HepG2 (cell line): Measurements from ENCODE around the gene TMEM127. TPM values are rescaled to one million over a fixed set of nuclear protein-coding genes. Genes with fewer than 3 reads are reported as not detected.

Source experiments
- HNRNPL ChIP-seq: fragments of 200-400 bp; formaldehyde crosslinking; IDR thresholded peaks from 2 replicates; pipeline ENCODE4 v1.6.1; 2017; ENCODE audit warnings: mild to moderate bottlenecking, low read depth, low read length
- JUN ChIP-seq: sonication (generic); formaldehyde crosslinking; IDR thresholded peaks from 2 replicates; pipeline ENCODE4 v1.4.0; 2020; ENCODE audit warnings: mild to moderate bottlenecking, missing genetic modification reagents
- ZNF569 ChIP-seq: sonication (generic); formaldehyde crosslinking; IDR thresholded peaks from 2 replicates; pipeline ENCODE4 v1.5.0; 2020; ENCODE audit warnings: mild to moderate bottlenecking, missing genetic modification reagents, moderate library complexity, borderline replicate concordance
- ZSCAN29 ChIP-seq: sonication (generic); formaldehyde crosslinking; conservative IDR thresholded peaks from 2 replicates; pipeline ENCODE4 v1.4.0; 2020; ENCODE audit warnings: mild to moderate bottlenecking, missing genetic modification reagents
- polyA plus RNA-seq, 8 experiments: library from polyadenylated mRNA; depleted of rRNA in 3 of 8; stranded (reverse) in 7 of 8; unstranded in 1 of 8; fragments of >200 nt; fragmentation: Illumina TruSeq in 4 of 8; extraction: Trizol in 4 of 8; gene quantifications; 2 replicates each; pipeline versions ENCODE4 v1.2.1 to v1.2.3, GENCODE V29; 2011 to 2016; ENCODE audit warnings: low read depth in 4 of 8, missing spikeins in 1 of 8, mixed read lengths in 1 of 8; ENCODE audit not compliant: insufficient read depth in 1 of 8
- total RNA-seq, 5 experiments: library from RNA; depleted of rRNA; stranded (reverse); fragments of >200 nt; fragmentation: Illumina TruSeq; extraction: Trizol; gene quantifications; 2 replicates each; pipeline ENCODE4 v1.2.3, GENCODE V29; 2016; ENCODE audit warnings: low read depth in 1 of 5
- TF ChIP-seq, protein P1 (sequence below): sonication (generic); formaldehyde crosslinking; IDR thresholded peaks from 2 replicates; pipeline ENCODE4 v1.5.0; 2020; ENCODE audit warnings: mild to moderate bottlenecking, missing genetic modification reagents, borderline replicate concordance
- TF ChIP-seq, protein P2 (sequence below): sonication (generic); formaldehyde crosslinking; IDR thresholded peaks from 2 replicates; pipeline ENCODE4 v1.5.1; 2020; ENCODE audit warnings: missing genetic modification reagents, mild to moderate bottlenecking, borderline replicate concordance
- TF ChIP-seq, protein P3 (sequence below): sonication (generic); formaldehyde crosslinking; IDR thresholded peaks from 2 replicates; pipeline ENCODE4 v1.8.0; 2022; ENCODE audit warnings: missing genetic modification reagents, low read depth, mild to moderate bottlenecking, borderline replicate concordance
- TF ChIP-seq, protein P4 (sequence below): sonication (generic); formaldehyde crosslinking; IDR thresholded peaks from 2 replicates; pipeline ENCODE4 v1.5.1; 2020; ENCODE audit warnings: mild to moderate bottlenecking, missing genetic modification reagents, moderate library complexity
- TF ChIP-seq, protein P5 (sequence below): fragments of 450-650 bp; IDR thresholded peaks from 2 replicates; pipeline ENCODE4 v1.6.1; 2017; ENCODE audit warnings: mild to moderate bottlenecking

TMEM127 gene
- total and polyA plus RNA-seq, 2 of the 13 experiments (the other 11 are each of a cell fraction or from before 2014, with no cell fraction given), result 21.5 to 33.9 TPM

DNA sequence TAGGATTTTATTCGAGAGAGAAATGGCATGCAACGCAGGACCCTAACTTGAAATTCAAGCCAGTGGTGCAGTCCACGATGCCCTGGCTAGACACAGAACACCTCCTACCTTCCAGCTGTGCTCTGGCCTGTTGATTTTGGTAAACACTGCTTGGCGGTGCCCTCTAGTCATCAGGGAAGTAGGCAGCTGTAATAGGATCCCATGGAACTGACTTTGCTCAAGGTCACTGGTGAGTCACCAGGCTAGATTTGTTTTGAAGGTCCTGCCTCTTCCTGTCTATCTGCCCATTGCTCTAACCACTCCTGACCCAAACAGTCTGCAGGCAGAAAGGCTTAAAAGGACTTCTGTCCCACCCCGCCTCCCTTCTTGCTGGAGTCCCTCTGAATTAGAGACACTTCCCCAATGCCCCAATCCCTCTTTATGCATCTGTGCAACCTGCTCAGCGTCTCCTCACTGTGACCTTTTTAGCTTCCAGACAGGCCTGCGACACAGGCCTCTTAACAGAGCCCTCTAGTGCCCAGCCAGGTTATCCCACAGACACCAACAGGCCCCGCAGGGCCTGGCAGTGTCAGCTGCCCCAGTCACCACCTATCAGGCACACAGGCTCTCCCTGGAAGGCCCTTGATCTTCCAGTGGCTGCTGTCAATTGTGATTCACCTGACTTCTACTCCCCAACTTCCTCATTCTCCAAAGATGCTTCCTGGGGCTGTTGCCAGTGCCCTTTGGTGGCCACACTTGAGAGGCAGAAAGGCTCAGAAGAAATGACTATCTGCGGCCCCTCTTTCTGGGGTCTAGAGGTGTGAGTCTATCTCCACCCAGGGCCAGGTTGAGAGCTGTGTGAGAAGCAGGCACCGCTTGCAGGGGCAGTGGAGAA lies 5.2 kb downstream of the TMEM127 start (continued):
- TF ChIP-seq, protein P1, sequence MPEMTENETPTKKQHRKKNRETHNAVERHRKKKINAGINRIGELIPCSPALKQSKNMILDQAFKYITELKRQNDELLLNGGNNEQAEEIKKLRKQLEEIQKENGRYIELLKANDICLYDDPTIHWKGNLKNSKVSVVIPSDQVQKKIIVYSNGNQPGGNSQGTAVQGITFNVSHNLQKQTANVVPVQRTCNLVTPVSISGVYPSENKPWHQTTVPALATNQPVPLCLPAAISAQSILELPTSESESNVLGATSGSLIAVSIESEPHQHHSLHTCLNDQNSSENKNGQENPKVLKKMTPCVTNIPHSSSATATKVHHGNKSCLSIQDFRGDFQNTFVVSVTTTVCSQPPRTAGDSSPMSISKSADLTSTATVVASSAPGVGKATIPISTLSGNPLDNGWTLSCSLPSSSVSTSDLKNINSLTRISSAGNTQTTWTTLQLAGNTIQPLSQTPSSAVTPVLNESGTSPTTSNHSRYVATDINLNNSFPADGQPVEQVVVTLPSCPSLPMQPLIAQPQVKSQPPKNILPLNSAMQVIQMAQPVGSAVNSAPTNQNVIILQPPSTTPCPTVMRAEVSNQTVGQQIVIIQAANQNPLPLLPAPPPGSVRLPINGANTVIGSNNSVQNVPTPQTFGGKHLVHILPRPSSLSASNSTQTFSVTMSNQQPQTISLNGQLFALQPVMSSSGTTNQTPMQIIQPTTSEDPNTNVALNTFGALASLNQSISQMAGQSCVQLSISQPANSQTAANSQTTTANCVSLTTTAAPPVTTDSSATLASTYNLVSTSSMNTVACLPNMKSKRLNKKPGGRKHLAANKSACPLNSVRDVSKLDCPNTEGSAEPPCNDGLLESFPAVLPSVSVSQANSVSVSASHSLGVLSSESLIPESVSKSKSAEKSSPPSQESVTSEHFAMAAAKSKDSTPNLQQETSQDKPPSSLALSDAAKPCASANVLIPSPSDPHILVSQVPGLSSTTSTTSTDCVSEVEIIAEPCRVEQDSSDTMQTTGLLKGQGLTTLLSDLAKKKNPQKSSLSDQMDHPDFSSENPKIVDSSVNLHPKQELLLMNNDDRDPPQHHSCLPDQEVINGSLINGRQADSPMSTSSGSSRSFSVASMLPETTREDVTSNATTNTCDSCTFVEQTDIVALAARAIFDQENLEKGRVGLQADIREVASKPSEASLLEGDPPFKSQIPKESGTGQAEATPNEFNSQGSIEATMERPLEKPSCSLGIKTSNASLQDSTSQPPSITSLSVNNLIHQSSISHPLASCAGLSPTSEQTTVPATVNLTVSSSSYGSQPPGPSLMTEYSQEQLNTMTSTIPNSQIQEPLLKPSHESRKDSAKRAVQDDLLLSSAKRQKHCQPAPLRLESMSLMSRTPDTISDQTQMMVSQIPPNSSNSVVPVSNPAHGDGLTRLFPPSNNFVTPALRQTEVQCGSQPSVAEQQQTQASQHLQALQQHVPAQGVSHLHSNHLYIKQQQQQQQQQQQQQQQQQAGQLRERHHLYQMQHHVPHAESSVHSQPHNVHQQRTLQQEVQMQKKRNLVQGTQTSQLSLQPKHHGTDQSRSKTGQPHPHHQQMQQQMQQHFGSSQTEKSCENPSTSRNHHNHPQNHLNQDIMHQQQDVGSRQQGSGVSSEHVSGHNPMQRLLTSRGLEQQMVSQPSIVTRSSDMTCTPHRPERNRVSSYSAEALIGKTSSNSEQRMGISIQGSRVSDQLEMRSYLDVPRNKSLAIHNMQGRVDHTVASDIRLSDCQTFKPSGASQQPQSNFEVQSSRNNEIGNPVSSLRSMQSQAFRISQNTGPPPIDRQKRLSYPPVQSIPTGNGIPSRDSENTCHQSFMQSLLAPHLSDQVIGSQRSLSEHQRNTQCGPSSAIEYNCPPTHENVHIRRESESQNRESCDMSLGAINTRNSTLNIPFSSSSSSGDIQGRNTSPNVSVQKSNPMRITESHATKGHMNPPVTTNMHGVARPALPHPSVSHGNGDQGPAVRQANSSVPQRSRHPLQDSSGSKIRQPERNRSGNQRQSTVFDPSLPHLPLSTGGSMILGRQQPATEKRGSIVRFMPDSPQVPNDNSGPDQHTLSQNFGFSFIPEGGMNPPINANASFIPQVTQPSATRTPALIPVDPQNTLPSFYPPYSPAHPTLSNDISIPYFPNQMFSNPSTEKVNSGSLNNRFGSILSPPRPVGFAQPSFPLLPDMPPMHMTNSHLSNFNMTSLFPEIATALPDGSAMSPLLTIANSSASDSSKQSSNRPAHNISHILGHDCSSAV, result no peak
- TF ChIP-seq, protein P2, sequence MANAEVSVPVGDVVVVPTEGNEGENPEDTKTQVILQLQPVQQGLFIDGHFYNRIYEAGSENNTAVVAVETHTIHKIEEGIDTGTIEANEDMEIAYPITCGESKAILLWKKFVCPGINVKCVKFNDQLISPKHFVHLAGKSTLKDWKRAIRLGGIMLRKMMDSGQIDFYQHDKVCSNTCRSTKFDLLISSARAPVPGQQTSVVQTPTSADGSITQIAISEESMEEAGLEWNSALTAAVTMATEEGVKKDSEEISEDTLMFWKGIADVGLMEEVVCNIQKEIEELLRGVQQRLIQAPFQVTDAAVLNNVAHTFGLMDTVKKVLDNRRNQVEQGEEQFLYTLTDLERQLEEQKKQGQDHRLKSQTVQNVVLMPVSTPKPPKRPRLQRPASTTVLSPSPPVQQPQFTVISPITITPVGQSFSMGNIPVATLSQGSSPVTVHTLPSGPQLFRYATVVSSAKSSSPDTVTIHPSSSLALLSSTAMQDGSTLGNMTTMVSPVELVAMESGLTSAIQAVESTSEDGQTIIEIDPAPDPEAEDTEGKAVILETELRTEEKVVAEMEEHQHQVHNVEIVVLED, result no peak
- TF ChIP-seq ZSCAN29 (CRISPR knock-in tag), result peak; percentile 86
- TF ChIP-seq JUN (CRISPR knock-in tag), result peak; percentile 99
- TF ChIP-seq HNRNPL, result 0 out of 2 replicates have a peak, but pooled peaks have one; percentile 32
- TF ChIP-seq, protein P3, sequence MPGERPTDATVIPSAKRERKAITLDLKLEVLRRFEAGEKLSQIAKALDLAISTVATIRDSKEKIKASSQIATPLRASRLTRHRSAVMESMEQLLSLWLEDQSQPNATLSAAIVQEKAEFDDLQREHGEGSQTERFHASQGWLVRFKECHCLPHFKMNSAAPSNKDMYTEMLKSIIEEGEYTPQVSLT, result no peak
- peak; percentile 37; the same call in 1 of the 2 replicates for TF ChIP-seq ZNF569
- TF ChIP-seq, protein P4, sequence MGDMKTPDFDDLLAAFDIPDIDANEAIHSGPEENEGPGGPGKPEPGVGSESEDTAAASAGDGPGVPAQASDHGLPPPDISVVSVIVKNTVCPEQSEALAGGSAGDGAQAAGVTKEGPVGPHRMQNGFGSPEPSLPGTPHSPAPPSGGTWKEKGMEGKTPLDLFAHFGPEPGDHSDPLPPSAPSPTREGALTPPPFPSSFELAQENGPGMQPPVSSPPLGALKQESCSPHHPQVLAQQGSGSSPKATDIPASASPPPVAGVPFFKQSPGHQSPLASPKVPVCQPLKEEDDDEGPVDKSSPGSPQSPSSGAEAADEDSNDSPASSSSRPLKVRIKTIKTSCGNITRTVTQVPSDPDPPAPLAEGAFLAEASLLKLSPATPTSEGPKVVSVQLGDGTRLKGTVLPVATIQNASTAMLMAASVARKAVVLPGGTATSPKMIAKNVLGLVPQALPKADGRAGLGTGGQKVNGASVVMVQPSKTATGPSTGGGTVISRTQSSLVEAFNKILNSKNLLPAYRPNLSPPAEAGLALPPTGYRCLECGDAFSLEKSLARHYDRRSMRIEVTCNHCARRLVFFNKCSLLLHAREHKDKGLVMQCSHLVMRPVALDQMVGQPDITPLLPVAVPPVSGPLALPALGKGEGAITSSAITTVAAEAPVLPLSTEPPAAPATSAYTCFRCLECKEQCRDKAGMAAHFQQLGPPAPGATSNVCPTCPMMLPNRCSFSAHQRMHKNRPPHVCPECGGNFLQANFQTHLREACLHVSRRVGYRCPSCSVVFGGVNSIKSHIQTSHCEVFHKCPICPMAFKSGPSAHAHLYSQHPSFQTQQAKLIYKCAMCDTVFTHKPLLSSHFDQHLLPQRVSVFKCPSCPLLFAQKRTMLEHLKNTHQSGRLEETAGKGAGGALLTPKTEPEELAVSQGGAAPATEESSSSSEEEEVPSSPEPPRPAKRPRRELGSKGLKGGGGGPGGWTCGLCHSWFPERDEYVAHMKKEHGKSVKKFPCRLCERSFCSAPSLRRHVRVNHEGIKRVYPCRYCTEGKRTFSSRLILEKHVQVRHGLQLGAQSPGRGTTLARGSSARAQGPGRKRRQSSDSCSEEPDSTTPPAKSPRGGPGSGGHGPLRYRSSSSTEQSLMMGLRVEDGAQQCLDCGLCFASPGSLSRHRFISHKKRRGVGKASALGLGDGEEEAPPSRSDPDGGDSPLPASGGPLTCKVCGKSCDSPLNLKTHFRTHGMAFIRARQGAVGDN (CRISPR knock-in tag), result peak; percentile 87
- TF ChIP-seq, protein P5, sequence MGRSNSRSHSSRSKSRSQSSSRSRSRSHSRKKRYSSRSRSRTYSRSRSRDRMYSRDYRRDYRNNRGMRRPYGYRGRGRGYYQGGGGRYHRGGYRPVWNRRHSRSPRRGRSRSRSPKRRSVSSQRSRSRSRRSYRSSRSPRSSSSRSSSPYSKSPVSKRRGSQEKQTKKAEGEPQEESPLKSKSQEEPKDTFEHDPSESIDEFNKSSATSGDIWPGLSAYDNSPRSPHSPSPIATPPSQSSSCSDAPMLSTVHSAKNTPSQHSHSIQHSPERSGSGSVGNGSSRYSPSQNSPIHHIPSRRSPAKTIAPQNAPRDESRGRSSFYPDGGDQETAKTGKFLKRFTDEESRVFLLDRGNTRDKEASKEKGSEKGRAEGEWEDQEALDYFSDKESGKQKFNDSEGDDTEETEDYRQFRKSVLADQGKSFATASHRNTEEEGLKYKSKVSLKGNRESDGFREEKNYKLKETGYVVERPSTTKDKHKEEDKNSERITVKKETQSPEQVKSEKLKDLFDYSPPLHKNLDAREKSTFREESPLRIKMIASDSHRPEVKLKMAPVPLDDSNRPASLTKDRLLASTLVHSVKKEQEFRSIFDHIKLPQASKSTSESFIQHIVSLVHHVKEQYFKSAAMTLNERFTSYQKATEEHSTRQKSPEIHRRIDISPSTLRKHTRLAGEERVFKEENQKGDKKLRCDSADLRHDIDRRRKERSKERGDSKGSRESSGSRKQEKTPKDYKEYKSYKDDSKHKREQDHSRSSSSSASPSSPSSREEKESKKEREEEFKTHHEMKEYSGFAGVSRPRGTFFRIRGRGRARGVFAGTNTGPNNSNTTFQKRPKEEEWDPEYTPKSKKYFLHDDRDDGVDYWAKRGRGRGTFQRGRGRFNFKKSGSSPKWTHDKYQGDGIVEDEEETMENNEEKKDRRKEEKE, result no peak
